ENCODE measurements around the gene FGF7. TPM values are rescaled to one million over a fixed set of nuclear protein-coding genes. Genes with fewer than 3 reads are reported as not detected.

The FGF7 gene
- polyA plus RNA-seq, 1 experiment, result 12.7 TPM

DNA sequence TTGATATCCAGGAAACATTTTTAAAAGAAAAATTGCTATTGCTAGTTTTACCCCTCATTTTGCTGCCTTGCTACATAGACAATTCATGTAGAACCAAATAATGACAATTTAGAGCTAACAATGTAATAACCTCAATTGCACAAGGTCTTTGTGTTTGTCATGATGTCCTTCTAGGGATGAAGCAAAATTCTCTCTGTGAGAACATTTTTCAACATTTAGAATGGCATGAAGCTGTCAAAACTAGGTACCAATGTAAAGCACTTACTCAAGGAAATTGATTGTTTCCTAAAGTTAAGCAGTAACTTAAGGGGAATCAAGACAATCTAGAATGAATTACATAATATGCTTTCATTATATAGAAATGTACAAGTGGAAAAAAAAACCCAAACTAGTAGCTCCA, 7.9 kb upstream of the FGF7 start:
- TF ChIP-seq, protein P1, sequence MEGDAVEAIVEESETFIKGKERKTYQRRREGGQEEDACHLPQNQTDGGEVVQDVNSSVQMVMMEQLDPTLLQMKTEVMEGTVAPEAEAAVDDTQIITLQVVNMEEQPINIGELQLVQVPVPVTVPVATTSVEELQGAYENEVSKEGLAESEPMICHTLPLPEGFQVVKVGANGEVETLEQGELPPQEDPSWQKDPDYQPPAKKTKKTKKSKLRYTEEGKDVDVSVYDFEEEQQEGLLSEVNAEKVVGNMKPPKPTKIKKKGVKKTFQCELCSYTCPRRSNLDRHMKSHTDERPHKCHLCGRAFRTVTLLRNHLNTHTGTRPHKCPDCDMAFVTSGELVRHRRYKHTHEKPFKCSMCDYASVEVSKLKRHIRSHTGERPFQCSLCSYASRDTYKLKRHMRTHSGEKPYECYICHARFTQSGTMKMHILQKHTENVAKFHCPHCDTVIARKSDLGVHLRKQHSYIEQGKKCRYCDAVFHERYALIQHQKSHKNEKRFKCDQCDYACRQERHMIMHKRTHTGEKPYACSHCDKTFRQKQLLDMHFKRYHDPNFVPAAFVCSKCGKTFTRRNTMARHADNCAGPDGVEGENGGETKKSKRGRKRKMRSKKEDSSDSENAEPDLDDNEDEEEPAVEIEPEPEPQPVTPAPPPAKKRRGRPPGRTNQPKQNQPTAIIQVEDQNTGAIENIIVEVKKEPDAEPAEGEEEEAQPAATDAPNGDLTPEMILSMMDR (IDR thresholded peaks at IDR 0.05; ENCODE audit: insufficient read depth, low read depth, low read length), result no peak
- no peak for DNase-seq (ENCODE audit: low read depth)
- H3K4me3 ChIP-seq (ENCODE audit: low read depth, low read length), result no peak overlapping the region
- H3K36me3 ChIP-seq (ENCODE audit: control insufficient read depth, insufficient read depth, low read length), result no peaks in the 10 kb centered on the region
- ChIA-PET CTCF (interaction anchor here (1.0 to 1.1 kb wide), 2 partner anchors 169 to 179 kb away, joined by 3 read pairs; no protein-coding TSS in a partner anchor), POLR2A (no interaction called here)
- no peaks in the 10 kb centered on the region for H3K27me3 ChIP-seq (ENCODE audit: control insufficient read depth, insufficient read depth, low read length)

DNA sequence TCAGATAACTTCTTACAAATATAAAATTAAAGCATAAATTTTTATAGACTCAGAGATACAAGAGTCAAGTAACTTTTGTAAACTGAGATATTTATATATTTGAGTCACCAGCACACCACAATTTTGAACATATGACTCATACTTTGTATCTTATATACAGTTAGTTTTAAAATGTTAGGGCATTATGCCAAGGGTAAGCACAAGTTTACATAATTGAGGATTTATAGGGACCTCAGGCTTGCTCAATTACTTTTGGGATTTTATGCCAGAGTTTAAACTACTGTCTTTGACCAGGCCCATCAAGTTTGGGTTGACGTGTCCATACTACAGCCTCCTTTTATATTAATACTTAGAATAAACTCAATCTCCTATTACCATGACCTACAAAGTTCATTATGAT, 7.4 kb upstream of the FGF7 start:
- DNase-seq (ENCODE audit: low read depth), result peak; percentile 40
- TF ChIP-seq, protein P1 (IDR thresholded peaks at IDR 0.05; ENCODE audit: insufficient read depth, low read depth, low read length), result no peak
- Histone ChIP-seq H3K27me3 (ENCODE audit: control insufficient read depth, insufficient read depth, low read length) (no peaks in the 10 kb centered on the region), H3K36me3 (ENCODE audit: control insufficient read depth, insufficient read depth, low read length) (no peaks in the 10 kb centered on the region), H3K4me3 (ENCODE audit: low read depth, low read length) (no peak overlapping the region)
- ChIA-PET CTCF (interaction anchor here (1.0 to 7.7 kb wide), 3 partner anchors 169 to 180 kb away, joined by 3 to 113 read pairs (median 3); no protein-coding TSS in a partner anchor), POLR2A (no interaction called here)

DNA sequence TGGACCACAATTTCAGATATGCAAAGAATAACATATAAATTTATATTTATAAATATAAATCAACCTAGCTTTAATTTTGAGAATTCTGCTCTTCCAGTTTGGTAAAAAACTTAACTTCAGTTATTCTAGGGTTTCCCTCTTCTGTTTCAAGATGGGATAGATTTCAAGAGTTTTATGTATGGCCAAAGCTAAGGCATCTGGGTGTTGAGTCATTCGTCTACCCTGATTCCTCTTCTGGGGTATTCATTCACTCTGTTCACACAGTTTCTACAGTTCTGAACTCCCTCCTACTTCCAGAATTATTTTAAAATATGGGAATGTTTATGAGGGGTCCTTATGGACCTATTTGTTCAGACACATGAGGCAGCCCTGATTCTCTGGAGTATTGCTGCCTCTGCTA, 4.2 kb upstream of the FGF7 start:
- ChIA-PET POLR2A (no interaction called here), CTCF (interaction anchor here (0.7 to 7.7 kb wide), 4 partner anchors 176 to 633 kb away, joined by 3 to 113 read pairs (median 4); no protein-coding TSS in a partner anchor)
- no peaks in the 10 kb centered on the region for H3K27me3 ChIP-seq (ENCODE audit: control insufficient read depth, insufficient read depth, low read length)
- TF ChIP-seq, protein P1 (IDR thresholded peaks at IDR 0.05; ENCODE audit: insufficient read depth, low read depth, low read length), result no peak
- DNase-seq (ENCODE audit: low read depth), result no peak
- H3K4me3 ChIP-seq (ENCODE audit: low read depth, low read length), result no peak overlapping the region
- H3K36me3 ChIP-seq (ENCODE audit: control insufficient read depth, insufficient read depth, low read length), result no peaks in the 10 kb centered on the region

DNA sequence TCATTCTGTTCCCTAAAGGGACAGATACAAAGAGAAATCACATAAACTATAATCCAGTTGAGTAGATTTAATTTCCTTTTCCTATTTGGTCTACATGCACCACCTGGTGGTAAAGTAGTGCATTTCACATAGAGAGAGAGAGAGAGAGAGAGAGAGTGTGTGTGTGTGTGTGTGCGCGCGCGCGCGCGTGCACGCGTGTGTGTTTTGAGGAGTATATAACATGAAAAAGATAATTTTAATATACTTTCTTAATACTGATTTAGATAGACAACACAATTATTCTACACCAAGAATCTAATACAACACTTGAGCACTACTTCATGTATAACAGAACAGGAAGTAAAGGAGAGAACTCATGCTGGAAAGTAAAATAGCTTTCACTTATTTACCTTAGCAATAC, 1.1 kb upstream of the FGF7 start:
- POLR2A ChIA-PET, result no interaction called here
- CTCF ChIA-PET, result interaction anchor here (0.6 to 7.7 kb wide), 30 partner anchors 8 to 899 kb away, joined by 3 to 113 read pairs (median 3); no protein-coding TSS in a partner anchor
- TF ChIP-seq, protein P1 (IDR thresholded peaks at IDR 0.05; ENCODE audit: insufficient read depth, low read depth, low read length), result peak; percentile 59
- no peak overlapping the region for H3K4me3 ChIP-seq (ENCODE audit: low read depth, low read length)
- no peak for DNase-seq (ENCODE audit: low read depth)
- no peaks in the 10 kb centered on the region for H3K27me3 ChIP-seq (ENCODE audit: control insufficient read depth, insufficient read depth, low read length)
- no peaks in the 10 kb centered on the region for H3K36me3 ChIP-seq (ENCODE audit: control insufficient read depth, insufficient read depth, low read length)

DNA sequence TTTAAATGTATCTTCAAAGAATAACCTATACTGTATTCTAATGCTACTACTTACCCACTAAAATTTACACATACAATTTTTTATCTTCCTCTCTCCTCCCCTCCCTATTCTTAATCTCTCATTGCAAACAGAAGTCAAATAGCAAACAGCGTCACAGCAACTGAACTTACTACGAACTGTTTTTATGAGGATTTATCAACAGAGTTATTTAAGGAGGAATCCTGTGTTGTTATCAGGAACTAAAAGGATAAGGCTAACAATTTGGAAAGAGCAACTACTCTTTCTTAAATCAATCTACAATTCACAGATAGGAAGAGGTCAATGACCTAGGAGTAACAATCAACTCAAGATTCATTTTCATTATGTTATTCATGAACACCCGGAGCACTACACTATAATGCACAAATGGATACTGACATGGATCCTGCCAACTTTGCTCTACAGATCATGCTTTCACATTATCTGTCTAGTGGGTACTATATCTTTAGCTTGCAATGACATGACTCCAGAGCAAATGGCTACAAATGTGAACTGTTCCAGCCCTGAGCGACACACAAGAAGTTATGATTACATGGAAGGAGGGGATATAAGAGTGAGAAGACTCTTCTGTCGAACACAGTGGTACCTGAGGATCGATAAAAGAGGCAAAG, 984 bp downstream of the FGF7 start:
- Histone ChIP-seq H3K27me3 (ENCODE audit: control insufficient read depth, insufficient read depth, low read length) (no peaks in the 10 kb centered on the region), H3K36me3 (ENCODE audit: control insufficient read depth, insufficient read depth, low read length) (no peaks in the 10 kb centered on the region), H3K4me3 (ENCODE audit: low read depth, low read length) (peak overlapping the region; percentile 52)
- no peak for DNase-seq (ENCODE audit: low read depth)
- ChIA-PET CTCF (interaction anchor here (1.0 kb wide), 2 partner anchors 67 to 186 kb away, joined by 3 to 4 read pairs; no protein-coding TSS in a partner anchor), POLR2A (no interaction called here)
- TF ChIP-seq, protein P1 (IDR thresholded peaks at IDR 0.05; ENCODE audit: insufficient read depth, low read depth, low read length), result no peak

Data from BJ (cell line).